B cell (primary cell): ENCODE data around the gene PHACTR4. TPM values are rescaled to one million over a fixed set of nuclear protein-coding genes. Genes with fewer than 3 reads are reported as not detected.

Source experiments
- ATAC-seq: fragments of 200-7000 bp; cut with Tn5 transposase; one replicate; pipeline ENCODE4 v1.10.0; 2021; ENCODE audit warnings: low read depth, mild to moderate bottlenecking, moderate number of reproducible peaks, moderate library complexity
- CTCF ChIA-PET: fragments of 350-600 bp; sonication (Branson Sonifier 250); formaldehyde crosslinking; loops from one replicate; lab custom pipeline; 2021; ENCODE audit warnings: antibody characterized with exemption, inconsistent platforms; lab: Charles Lee
- POLR2A ChIA-PET: fragments of 350-600 bp; sonication (Branson Sonifier 250); formaldehyde crosslinking; loops from one replicate; lab custom pipeline; 2021; ENCODE audit warnings: antibody characterized with exemption; lab: Charles Lee
- DNase-seq: peaks from one replicate; pipeline ENCODE4 v3.0.0; 2013
- H2AFZ ChIP-seq: 2 replicates; pipeline ENCODE4 v1.6.1; 2012; ENCODE audit warnings: mild to moderate bottlenecking, low read depth, low read length; ENCODE audit not compliant: insufficient read depth, poor library complexity, severe bottlenecking
- H3K27ac ChIP-seq, 2 donors: 1 replicate in 1 of 2; 2 replicates in 1 of 2; pipeline ENCODE4 v1.5.1; 2012 to 2013; ENCODE audit warnings: low read length in 2 of 2, mild to moderate bottlenecking in 2 of 2, moderate library complexity in 1 of 2
- H3K27me3 ChIP-seq, 4 experiments: fragments of 200-600 bp in 1 of 4; sonication (generic) in 1 of 4; replicated peaks in 1 of 4; 1 replicate in 2 of 4; 2 replicates in 2 of 4; pipeline versions ENCODE4 v1.6.1 to v1.7.0; 2013 to 2016; ENCODE audit warnings: low read length in 3 of 4, mild to moderate bottlenecking in 2 of 4, mixed read lengths in 1 of 4, moderate library complexity in 1 of 4; ENCODE audit not compliant: insufficient read depth in 4 of 4, control insufficient read depth in 3 of 4; ENCODE audit errors: control extremely low read depth in 1 of 4
- H3K36me3 ChIP-seq, 2 experiments: replicated peaks in 1 of 2; 1 replicate in 1 of 2; 2 replicates in 1 of 2; pipeline versions ENCODE4 v1.6.1 to v1.7.1; 2013; ENCODE audit warnings: low read length in 1 of 2; ENCODE audit not compliant: insufficient read depth in 2 of 2, control insufficient read depth in 1 of 2; ENCODE audit errors: control extremely low read depth in 1 of 2, extremely low read depth in 1 of 2
- H3K4me1 ChIP-seq, 2 donors: fragments of 200-600 bp in 1 of 2; sonication (generic) in 1 of 2; 1 replicate in 1 of 2; 2 replicates in 1 of 2; pipeline versions ENCODE4 v1.5.1 to v1.6.1; 2013 to 2017; ENCODE audit warnings: low read length in 2 of 2; ENCODE audit not compliant: control insufficient read depth in 2 of 2, insufficient read depth in 2 of 2
- H3K4me2 ChIP-seq: replicated peaks from 2 replicates; pipeline ENCODE3; 2012; ENCODE audit warnings: mild to moderate bottlenecking, low read depth, low read length; ENCODE audit not compliant: poor library complexity, severe bottlenecking
- H3K4me3 ChIP-seq, 5 experiments: fragments of 200-600 bp in 1 of 5; sonication (generic) in 1 of 5; 1 replicate in 3 of 5; 2 replicates in 2 of 5; pipeline versions ENCODE4 v1.5.1 to v1.7.0; 2011 to 2016; ENCODE audit warnings: low read length in 4 of 5, mild to moderate bottlenecking in 4 of 5, low read depth in 2 of 5, control low read depth in 1 of 5, moderate library complexity in 1 of 5; ENCODE audit not compliant: insufficient read depth in 1 of 5; ENCODE audit errors: control extremely low read depth in 1 of 5, extremely low read depth in 1 of 5
- H3K79me2 ChIP-seq: fragments of 200-600 bp; sonication (generic); one replicate; pipeline ENCODE4 v1.6.0; 2016; ENCODE audit warnings: low read length; ENCODE audit not compliant: control insufficient read depth, insufficient read depth
- H3K9ac ChIP-seq: fragments of 200-600 bp; sonication (generic); 2 replicates; pipeline ENCODE4 v1.6.1; 2017; ENCODE audit warnings: mild to moderate bottlenecking, low read length, moderate library complexity
- H3K9me3 ChIP-seq, 3 donors: one replicate each; pipeline versions ENCODE4 v1.6.1 to v1.7.1; 2013; ENCODE audit warnings: low read length in 2 of 3; ENCODE audit not compliant: control insufficient read depth in 2 of 3, insufficient read depth in 1 of 3; ENCODE audit errors: control extremely low read depth in 1 of 3
- H4K20me1 ChIP-seq: 2 replicates; pipeline ENCODE4 v1.6.0; 2012; ENCODE audit warnings: mild to moderate bottlenecking, low read length; ENCODE audit not compliant: insufficient read depth, control insufficient read depth, poor library complexity, severe bottlenecking
- H3K27ac Mint-ChIP-seq: one replicate; pipeline ENCODE4 v1.8.0; 2021; ENCODE audit warnings: mixed read lengths
- H3K27me3 Mint-ChIP-seq: one replicate; pipeline ENCODE4 v1.8.0; 2021; ENCODE audit warnings: mixed read lengths
- H3K4me1 Mint-ChIP-seq: one replicate; pipeline ENCODE4 v1.8.0; 2021; ENCODE audit warnings: mixed read lengths
- H3K4me3 Mint-ChIP-seq: one replicate; pipeline ENCODE4 v1.8.0; 2021; ENCODE audit warnings: mixed read lengths
- H3K9me3 Mint-ChIP-seq: one replicate; pipeline ENCODE4 v1.8.0; 2022; ENCODE audit warnings: mixed read lengths; ENCODE audit not compliant: insufficient read depth
- CTCF ChIP-seq: fragments of 200-600 bp; IDR thresholded peaks from one replicate; pipeline ENCODE4 v1.8.0; 2022; ENCODE audit warnings: antibody characterized with exemption, mild to moderate bottlenecking
- EZH2 ChIP-seq: IDR thresholded peaks from 2 replicates; pipeline ENCODE4 v1.6.1; 2012; ENCODE audit warnings: borderline replicate concordance, low read depth, mild to moderate bottlenecking, moderate library complexity, low read length; ENCODE audit not compliant: insufficient read depth, poor library complexity, severe bottlenecking
- WGBS: methylation state at CpG from one replicate; pipeline ENCODE4 v1.1.5; 2013; ENCODE audit warnings: missing lambda C conversion rate; ENCODE audit not compliant: insufficient coverage; 5-methylcytosine and 5-hydroxymethylcytosine counted together
- intact Hi-C: fragments of 100-400 bp; cut with micrococcal nuclease; formaldehyde crosslinking; loops from one replicate; pipeline ENCODE4 v1.10.0; 2022
- polyA plus RNA-seq: library from polyadenylated mRNA; depleted of rRNA; stranded (reverse); fragments of >200 nt; gene quantifications from 2 replicates; pipeline ENCODE4 v1.2.3, GENCODE V29; 2012
- total RNA-seq, 2 donors: library from RNA; stranded (reverse); fragments of 120-200 nt in 1 of 2; gene quantifications; 1 replicate in 1 of 2; 2 replicates in 1 of 2; pipeline versions ENCODE4 v1.2.3 to v1.2.4, GENCODE V29; 2013 to 2022

The PHACTR4 gene
- total and polyA plus RNA-seq, 2 donors (not counting 1 experiment from before 2014, with no cell fraction given): 9.8 to 41.6 TPM

DNA sequence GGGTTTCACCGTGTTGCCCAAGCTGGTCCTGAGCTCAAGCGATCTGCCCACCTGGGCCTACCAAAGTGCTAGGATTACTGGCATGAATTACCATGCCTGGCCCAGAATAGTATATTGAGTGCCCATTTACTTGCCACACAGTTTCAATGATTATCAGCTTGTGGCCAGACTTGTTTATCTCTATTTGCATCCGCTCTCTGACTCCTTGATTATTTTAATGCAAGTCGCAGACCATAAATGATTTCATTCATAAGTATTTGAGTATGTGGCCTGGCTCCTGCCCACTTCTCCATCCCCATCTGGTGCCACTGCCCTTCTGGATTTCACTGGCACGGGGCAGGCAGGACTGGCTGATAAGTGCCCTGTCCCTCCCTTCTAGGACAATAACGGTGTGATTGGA, 165.1 kb downstream of the PHACTR4 start:
- POLR2A ChIA-PET: no interaction called here
- CTCF ChIA-PET: no interaction called here
- TF ChIP-seq EZH2 (no peak), CTCF (no peak)
- Histone ChIP-seq H3K27me3 (no peaks in the 10 kb centered on the region), H3K79me2 (no peaks in the 10 kb centered on the region), H3K4me1 (no peaks in the 10 kb centered on the region), H3K27ac (no peak overlapping the region), H3K9me3 (no peaks in the 10 kb centered on the region), H3K36me3 (peaks cover 6 to 42% of the 10 kb centered on the region in 2 experiments), H4K20me1 (no peaks in the 10 kb centered on the region), H3K4me3 (no peak overlapping the region), H3K4me2 (no peak overlapping the region), H3K9ac (no peak overlapping the region), H2AFZ (no peak overlapping the region)
- Mint-ChIP-seq H3K4me1 (no peaks in the 10 kb centered on the region), H3K9me3 (no peaks in the 10 kb centered on the region), H3K27me3 (no peaks in the 10 kb centered on the region), H3K4me3 (no peak overlapping the region), H3K27ac (no peak overlapping the region)
- ATAC-seq (no peak), DNase-seq (no peak)
- 100% methylated on average over 2 of the region's 6 CpGs for WGBS
- intact Hi-C loops: no loop called here

DNA sequence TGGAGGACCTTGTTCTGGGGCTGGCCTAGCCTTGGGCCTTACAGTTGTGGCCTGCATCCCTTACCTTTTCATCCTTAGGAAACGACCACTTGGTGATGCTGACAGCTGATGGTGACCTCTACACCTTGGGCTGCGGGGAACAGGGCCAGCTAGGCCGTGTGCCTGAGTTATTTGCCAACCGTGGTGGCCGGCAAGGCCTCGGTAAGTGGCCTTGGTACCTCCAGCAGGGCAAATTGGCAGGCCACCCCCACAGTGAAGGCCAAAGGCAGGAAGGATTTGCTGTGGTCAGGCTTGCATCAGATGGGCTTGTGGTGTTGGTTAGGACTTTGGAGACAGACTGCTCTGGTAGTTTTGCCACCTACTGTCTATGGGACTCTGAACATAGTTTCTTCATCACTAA, 165.6 kb downstream of the PHACTR4 start:
- CTCF ChIA-PET: no interaction called here

More for the DNA sequence above, 165.6 kb downstream of the PHACTR4 start:
- H4K20me1 ChIP-seq: no peaks in the 10 kb centered on the region
- ATAC-seq (no peak), DNase-seq (no peak)
- H3K27me3 ChIP-seq: no peaks in the 10 kb centered on the region
- Mint-ChIP-seq H3K4me1 (no peaks in the 10 kb centered on the region), H3K27ac (no peak overlapping the region), H3K27me3 (no peaks in the 10 kb centered on the region), H3K4me3 (no peak overlapping the region), H3K9me3 (no peaks in the 10 kb centered on the region)
- H3K36me3 ChIP-seq: peaks cover 6 to 38% of the 10 kb centered on the region in 2 experiments
- H3K4me3 ChIP-seq: no peak overlapping the region
- POLR2A ChIA-PET: no interaction called here
- H3K9me3 ChIP-seq: no peaks in the 10 kb centered on the region
- intact Hi-C loops: no loop called here
- H2AFZ ChIP-seq: no peak overlapping the region
- H3K79me2 ChIP-seq: no peaks in the 10 kb centered on the region
- no peak overlapping the region for H3K4me2 ChIP-seq
- H3K27ac ChIP-seq: no peak overlapping the region
- WGBS: 98% methylated on average over 5 of the region's 6 CpGs
- TF ChIP-seq EZH2 (no peak), CTCF (no peak)
- H3K4me1 ChIP-seq: no peaks in the 10 kb centered on the region
- no peak overlapping the region for H3K9ac ChIP-seq
